NCI-H526 (cell line): ENCODE measurements around the gene RHO.
"Not testable (repeated sequence)": the region's sequence is repeated elsewhere in the genome, so short reads cannot be mapped to it uniquely, and the experiment has no call there.

ENCODE experiments used
- DNase-seq, 2 experiments: peaks; one replicate each; lab custom pipeline; 2025; lab: John Stamatoyannopoulos, UW

Gene RHO

GRCh38 chr3:129528589-129529100, at the start of gene RHO:
TSS of gene RHO (plus strand) at chr3:129528639. CDS start at chr3:129528734, 95 bp downstream.
- no peak for DNase-seq

- DNase-seq = not testable (repeated sequence)
These were observed 47.1 kb upstream of the RHO start for GRCh38 chr3:129481225-129481765.

DNA sequence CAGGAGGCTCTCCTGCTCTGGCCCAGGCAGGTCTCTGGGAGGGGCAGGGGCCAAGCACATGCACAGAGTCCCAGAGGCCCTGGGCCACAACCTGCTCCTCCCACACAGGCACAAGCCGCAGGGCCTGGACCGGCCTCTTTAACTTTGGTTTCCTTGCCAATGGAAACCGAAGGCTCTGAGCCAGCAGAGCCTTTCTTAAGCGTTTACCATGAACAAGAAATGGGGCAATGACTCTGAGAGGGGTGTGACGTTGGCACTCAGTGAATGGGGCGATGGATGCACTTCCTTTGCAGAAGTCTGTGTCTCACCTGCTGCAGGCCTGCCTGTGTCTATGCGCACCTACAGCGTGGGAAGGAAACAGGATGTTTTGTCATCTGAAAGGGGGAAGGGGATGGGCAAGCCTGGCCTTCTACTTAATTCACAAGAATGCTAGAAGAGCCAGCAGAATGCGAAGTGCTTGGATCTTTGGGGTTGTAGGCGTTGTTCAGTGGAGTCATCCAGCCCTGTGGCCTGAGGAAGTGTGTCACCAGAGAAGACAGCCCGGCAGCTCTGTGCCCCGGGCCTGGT, 46.6 kb upstream of the RHO start:
- DNase-seq = no peak

DNA sequence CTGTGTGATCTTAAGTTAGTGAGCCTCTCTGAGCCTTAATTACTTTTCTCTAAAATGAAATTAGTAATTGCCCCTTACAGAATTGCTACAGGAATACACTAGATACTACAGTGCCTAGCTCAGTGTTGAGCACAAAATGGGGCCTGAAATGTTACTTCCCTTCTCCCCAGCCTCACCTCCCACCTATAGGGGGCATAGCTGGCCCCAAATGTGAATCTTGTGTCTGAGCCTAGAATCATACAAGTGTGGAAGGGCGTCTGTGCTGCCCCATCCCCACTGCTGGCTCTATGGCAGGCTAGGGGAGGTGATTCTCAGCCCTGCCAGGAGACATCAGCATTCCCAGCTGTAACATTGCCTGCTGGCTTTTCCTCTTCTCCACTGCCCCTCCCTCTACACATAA, 45.7 kb upstream of the RHO start:
- no peak for DNase-seq

GRCh38 chr3:129483870-129484269, 44.6 kb upstream of the RHO start:
- no peak for DNase-seq

DNA sequence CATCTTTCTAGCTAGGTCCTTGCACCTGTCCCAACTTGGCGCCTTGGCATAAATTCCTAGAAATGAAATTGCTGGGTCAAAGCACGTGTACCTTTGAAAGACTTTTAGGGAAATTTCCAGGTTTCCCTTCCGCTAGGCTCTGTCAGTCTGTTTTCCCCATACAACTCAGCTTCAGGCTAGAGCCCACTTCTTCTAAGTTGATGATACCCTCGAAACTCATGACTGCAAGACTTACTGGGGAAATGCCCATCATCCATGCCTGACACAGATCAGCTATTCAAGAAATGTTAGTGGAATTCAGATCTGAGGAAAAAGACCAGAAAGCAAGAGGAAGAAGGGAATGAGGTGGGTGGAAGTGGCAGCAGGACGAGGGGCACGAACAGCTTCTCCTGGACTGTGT, 43.3 kb upstream of the RHO start:
- not testable (repeated sequence) for DNase-seq

DNA sequence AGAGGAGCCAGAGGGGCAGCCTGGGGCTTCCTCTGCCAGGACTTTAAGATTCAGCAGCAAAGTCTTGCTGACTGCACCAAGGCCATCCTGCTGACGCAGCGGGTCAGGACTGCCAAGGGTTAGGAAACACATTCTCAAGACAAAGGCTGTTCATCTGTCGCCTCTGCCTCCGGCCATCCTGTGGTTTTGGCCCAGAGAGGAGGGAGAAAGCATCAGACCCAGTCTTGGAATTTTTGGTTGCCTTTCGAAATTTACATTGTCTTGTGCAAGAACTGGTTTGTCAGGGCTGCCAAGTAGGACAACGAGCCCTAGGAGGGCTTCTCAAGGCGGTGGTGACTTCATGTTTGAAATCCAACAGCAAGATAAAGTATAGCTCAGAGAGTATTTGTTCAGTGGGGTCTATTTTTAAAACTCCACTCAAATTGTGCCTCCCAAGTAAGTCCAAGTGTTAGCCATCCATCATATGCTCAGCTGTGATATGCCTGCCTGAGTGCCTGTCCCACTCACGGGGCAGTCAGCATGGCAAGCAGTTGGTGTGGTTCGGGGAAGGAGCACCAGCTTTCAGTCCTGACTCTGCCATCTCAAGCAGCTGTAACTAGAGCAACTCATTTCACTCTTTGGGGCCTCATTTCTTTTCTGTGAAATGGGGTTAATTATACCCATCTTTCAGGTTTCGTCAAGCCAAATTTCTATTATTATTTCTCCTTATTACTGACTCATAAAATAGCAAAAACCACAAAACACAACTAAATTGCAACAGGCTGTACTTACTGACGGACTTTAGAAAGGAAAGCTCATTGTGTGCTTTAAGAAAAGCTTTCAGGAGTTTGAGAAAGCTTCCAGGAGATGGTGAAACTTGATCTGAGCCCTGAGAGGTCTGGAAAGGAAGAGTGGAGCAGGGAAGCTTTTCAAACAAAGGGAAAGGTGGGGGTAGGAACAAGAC, 42.4 kb upstream of the RHO start:
- no peak for DNase-seq

- no peak for DNase-seq
These were observed 41.8 kb upstream of the RHO start for GRCh38 chr3:129486664-129487035.

DNA sequence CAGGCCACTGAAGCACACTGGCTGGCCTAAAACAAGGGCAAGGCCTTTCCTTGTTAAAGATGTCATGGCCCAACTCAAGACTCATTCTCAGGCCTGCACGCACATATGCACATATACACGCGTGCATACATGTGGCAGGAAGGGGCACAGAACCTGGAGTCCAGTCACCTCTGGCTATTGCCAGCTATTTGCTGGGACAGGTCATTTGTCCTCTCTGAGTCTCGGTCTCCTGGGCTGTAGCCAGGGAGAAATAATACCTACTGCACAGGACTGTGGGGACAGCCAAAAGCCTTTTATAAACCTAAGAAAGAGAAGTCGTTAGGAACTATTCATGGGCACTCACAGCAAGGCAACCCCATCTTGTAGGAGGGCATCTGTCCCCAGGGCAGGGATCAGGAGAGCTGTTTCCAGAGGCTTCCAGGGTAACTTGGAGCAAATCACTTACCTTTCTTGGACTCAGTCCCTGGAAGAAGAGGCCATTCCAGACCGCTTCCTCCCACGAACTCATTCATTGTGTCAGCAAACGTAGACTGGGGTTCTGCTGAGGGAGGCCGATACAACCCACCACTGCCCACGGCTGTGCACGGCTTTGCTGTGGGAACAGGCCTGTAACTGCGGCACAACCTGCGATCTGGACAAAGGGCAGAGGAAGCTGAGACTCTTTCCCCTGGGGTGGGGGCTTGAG, 41.1 kb upstream of the RHO start:
- DNase-seq = no peak

DNA sequence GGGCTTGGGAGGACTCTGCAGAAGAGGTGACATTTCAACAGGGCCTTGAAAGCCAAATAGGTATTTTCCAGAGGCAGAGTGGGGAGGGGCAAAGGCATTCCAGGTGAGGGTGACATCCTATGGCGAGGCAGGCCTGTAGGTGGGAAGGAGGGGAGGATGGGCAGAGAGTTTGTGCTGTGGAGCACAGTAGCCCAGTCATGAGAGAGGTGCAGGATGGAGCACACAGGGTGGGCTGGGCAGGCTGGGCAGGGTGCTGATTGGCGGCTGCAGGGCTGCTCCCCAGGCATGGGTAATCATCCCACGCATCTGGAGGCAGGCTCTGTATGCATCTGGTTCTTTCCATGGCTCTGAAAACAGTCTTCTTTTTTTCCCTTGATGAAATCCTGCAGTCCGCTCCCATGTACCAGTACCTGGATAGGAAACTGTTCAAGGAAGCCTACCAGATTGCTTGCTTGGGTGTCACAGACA, 40.5 kb upstream of the RHO start:
- DNase-seq = not testable (repeated sequence)

GRCh38 chr3:129489258-129489657, 39.2 kb upstream of the RHO start:
- DNase-seq = not testable (repeated sequence)

DNA sequence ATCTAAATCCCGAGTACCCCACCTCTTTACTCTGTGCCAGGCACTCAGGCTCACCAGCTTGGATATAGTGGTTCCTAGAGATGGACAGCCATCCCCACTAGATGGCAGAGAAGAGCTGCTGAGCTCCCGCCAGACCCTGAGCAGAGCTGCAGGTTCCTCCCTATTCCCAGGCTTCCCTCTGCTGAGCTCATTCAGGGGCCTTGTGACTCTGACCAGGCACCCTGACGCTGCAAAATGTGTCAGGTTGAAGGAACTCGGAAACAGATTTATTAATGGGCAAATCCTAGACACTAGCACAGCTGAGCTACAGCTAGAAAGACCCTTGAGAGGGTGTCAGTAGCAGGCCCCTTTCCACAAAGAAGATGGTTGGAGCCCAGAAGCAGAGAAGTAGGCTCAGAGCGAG, 38.2 kb upstream of the RHO start:
- peak; percentile 7 to 85 for DNase-seq

DNA sequence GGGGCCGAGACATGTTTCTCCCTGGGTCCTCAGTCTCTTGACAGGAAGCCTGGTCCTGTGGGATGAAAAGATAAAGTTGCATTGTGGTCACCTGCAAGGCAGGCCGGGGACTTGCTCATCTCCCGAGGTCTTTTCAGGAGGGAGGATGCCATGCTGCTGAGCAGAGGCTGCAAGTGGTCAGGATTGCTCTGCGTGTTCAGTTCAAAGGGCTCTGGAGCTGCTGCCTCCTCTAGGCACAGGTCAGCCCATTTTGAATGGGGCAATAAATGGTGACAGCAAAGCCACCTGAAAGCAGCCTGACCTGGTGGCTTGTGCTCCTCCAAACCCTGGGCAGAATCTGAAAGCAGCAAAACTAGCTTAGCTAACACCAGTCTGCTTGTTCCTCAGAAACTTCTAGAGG, 37.4 kb upstream of the RHO start:
- not testable (repeated sequence) for DNase-seq

- DNase-seq = no peak
These were observed 36.6 kb upstream of the RHO start for GRCh38 chr3:129491794-129492193.

DNA sequence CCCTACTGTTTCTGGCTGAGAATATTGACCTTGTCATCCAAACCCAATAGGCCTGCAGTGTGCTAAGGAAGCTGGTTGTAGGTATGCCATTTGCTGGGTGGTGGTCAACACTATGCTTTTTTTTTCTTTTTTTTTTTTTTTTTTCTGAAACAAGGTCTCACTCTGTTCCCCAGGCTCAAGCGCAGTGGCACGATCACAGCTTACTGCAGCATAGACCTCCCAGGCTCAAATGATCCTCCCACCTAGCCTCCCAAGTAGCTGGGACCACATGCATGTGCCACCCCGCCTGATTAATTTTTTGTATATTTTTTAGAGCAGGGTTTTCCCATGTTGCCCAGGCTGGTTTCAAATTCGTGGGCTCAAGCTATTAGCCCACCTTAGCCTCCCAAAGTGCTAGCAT, 35.7 kb upstream of the RHO start:
- no peak for DNase-seq

GRCh38 chr3:129493206-129493605, 35.2 kb upstream of the RHO start:
- DNase-seq = no peak

GRCh38 chr3:129494499-129494898, 33.9 kb upstream of the RHO start:
- not testable (repeated sequence) for DNase-seq

DNA sequence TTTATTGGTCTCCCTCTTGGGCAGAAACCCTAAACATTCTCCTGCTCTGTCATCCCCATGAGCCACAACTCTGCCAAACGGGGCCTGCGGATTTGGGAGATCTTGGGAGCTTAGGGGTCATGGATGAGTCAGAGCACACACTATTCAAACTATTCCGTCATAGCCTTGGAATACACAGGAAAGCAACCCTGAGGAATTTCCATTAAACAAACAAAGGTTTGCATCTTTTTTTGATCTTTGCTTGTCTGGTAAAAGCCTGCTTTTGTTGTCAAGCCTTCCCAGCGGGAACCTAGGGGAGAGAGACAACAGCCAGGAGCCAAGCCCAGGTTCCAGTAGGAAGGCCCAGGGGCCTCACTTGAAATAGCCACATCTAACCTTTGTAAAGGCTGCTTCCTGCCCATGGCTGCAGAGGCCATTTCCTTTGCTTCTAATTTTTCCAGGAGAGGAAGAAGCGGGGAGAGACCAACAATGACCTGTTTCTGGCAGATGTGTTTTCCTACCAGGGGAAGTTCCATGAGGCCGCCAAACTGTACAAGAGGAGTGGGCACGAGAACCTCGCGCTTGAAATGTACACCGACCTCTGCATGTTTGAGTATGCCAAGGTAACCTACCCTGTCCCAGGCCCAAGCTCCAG, 33.3 kb upstream of the RHO start:
- peak; percentile 74 to 79 for DNase-seq

DNA sequence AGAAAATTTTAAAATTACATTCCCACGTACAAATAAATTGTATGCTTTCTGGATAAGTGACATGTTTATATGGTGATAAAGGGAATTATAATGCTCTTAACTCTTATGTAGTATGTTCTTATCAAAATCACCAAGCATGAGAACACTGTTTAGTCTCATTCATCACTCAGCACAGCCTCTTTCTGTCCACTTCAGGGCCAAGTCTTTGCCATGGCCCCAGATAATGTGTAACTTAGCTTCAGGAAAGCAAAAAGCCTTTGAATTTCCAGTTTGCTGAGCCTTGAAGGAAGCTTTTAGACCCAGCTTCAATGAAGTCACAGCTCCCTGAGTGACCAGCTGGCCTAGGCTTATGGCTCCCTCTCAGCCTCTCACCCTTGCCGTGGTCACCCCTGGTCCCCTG, 30.6 kb upstream of the RHO start:
- not testable (repeated sequence) for DNase-seq

DNA sequence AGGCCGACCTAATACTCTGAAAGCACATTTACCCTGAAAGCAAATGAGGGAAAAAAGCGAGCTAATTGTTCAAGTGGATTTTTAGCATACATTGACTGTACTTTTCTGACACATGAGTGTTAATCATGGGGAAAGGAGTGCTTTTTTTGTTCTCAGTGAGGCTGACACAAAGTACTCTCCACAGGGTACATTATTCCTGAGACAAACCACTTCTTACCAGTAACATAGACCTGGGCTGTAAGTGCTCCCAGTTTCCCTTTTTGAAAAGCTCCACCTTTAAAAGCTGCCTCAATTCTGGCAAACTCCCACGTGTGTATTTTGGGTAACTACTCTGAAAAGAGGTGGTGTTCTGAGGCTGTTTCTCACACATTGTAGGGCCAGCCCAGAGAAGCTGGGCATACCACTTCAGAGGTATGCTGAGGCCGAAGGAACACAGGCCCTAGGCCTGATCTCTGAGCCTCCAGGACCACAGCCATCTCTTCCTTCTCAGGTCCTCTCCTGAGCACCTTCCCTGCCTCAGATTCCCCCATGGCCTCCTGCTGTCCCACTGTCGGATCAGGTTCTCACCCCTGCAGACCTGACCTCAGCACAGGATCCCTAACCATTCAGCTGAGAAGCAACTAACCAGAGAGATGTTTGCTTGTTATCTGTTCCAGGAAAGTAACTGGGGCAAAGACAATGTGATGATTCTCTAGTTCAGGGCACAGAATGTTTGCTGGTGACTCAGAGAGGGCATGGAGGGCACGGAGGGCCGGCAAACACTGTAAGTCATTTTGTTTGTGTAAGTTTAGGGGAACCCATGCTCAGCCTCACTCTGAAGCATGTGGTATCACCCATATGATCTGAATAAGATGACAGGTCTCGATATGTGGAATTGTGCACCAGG, 29.6 kb upstream of the RHO start:
- not testable (repeated sequence) for DNase-seq
